HCT116 (cell line): ENCODE results near the gene SLC36A2. TPM values are rescaled to one million over a fixed set of nuclear protein-coding genes. Genes with fewer than 3 reads are reported as not detected.

Experiments
- ATAC-seq: fragments of 200-7000 bp; cut with Tn5 transposase; 2 replicates; pipeline ENCODE4 v1.9.1; 2020; ENCODE audit warnings: mild to moderate bottlenecking, moderate library complexity
- BruUV-seq: library from RNA; stranded (reverse); fragments of 400-500 nt; replicated peaks from 2 replicates; lab custom pipeline; 2021; lab: Mats Ljungman, UMichigan
- CTCF ChIA-PET: fragments of 300-600 bp; sonication (Branson Sonifier 250); formaldehyde crosslinking; loops from one replicate; lab custom pipeline; 2021; ENCODE audit warnings: antibody characterized with exemption; lab: Charles Lee
- POLR2A ChIA-PET: fragments of 300-600, 350-600 bp; sonication (Branson Sonifier 250); formaldehyde crosslinking; loops from one replicate; lab custom pipeline; 2021; ENCODE audit warnings: antibody characterized with exemption; lab: Charles Lee
- RAD21 ChIA-PET, 2 experiments: fragments of 300-600 bp; sonication (Branson Sonifier 250); formaldehyde crosslinking; loops; one replicate each; lab custom pipeline; 2023; ENCODE audit warnings: low total read pairs in 2 of 2; ENCODE audit not compliant: uncharacterized antibody in 2 of 2, unreplicated experiment in 2 of 2, low non-redundant PET in 1 of 2; lab: Charles Lee
- DNase-seq: peaks from one replicate; pipeline ENCODE4 v3.0.0-alpha.2; 2010; ENCODE audit warnings: low read depth, low spot score
- H2AFZ ChIP-seq: fragments of 200-600 bp; shearing (Covaris generic), sonication (generic); 2 replicates; pipeline ENCODE4 v1.6.1; 2017; ENCODE audit warnings: low read depth, mixed run types, mixed read lengths, antibody characterized with exemption, low read length; ENCODE audit not compliant: poor library complexity, severe bottlenecking
- H3K27ac ChIP-seq: 2 replicates; pipeline ENCODE4 v1.5.1; 2012; ENCODE audit warnings: low read depth, low read length
- H3K27me3 ChIP-seq: fragments of 200-600 bp; sonication (generic); 2 replicates; pipeline ENCODE4 v1.6.1; 2016; ENCODE audit warnings: mixed run types, low read length, mixed read lengths; ENCODE audit not compliant: insufficient read depth
- H3K36me3 ChIP-seq, 2 experiments: fragments of 200-500 bp in 1 of 2; fragments of 200-600 bp in 1 of 2; sonication (Bioruptor generic) in 1 of 2; sonication (generic) in 1 of 2; 2 replicates each; pipeline versions ENCODE4 v1.5.1 to v1.6.1; 2014 to 2016; ENCODE audit warnings: low read length in 2 of 2, inconsistent platforms in 1 of 2, mixed read lengths in 1 of 2, mixed run types in 1 of 2; ENCODE audit not compliant: insufficient read depth in 2 of 2, control insufficient read depth in 1 of 2
- H3K4me1 ChIP-seq, 2 experiments: fragments of 200-600 bp in 1 of 2; sonication (generic) in 1 of 2; 2 replicates each; pipeline versions ENCODE4 v1.5.1 to v1.6.1; 2012 to 2017; ENCODE audit warnings: low read length in 2 of 2, inconsistent platforms in 1 of 2, mild to moderate bottlenecking in 1 of 2, mixed read lengths in 1 of 2, mixed run types in 1 of 2, moderate library complexity in 1 of 2; ENCODE audit not compliant: insufficient read depth in 2 of 2, control insufficient read depth in 1 of 2
- H3K4me2 ChIP-seq: fragments of 200-600 bp; sonication (generic); 2 replicates; pipeline ENCODE4 v1.6.1; 2017; ENCODE audit warnings: mixed run types, low read length, mixed read lengths
- H3K4me3 ChIP-seq, 2 experiments: fragments of 200-600 bp in 1 of 2; sonication (generic) in 1 of 2; replicated peaks in 1 of 2; 2 replicates each; pipeline ENCODE4 v1.5.1; 2011 to 2016; ENCODE audit warnings: low read length in 2 of 2, control low read depth in 1 of 2, low read depth in 1 of 2, mild to moderate bottlenecking in 1 of 2, mixed read lengths in 1 of 2, mixed run types in 1 of 2
- H3K79me2 ChIP-seq: fragments of 200-600 bp; sonication (generic); 2 replicates; pipeline ENCODE4 v1.6.1; 2017; ENCODE audit warnings: mild to moderate bottlenecking, mixed run types, low read length, moderate library complexity, mixed read lengths; ENCODE audit not compliant: insufficient read depth
- H3K9ac ChIP-seq: fragments of 200-600 bp; sonication (generic); 2 replicates; pipeline ENCODE4 v1.6.1; 2016; ENCODE audit warnings: low read length, mixed read lengths
- H3K9me2 ChIP-seq: fragments of 200-600 bp; sonication (generic), shearing (Covaris generic); 2 replicates; pipeline ENCODE4 v1.6.1; 2017; ENCODE audit warnings: mixed run types, mild to moderate bottlenecking, moderate library complexity; ENCODE audit not compliant: insufficient read depth
- H3K9me3 ChIP-seq, 2 experiments: fragments of 200-500 bp in 1 of 2; fragments of 200-600 bp in 1 of 2; sonication (Bioruptor generic) in 1 of 2; sonication (generic) in 1 of 2; 2 replicates each; pipeline ENCODE4 v1.6.1; 2014 to 2017; ENCODE audit warnings: low read length in 2 of 2, mixed read lengths in 2 of 2, inconsistent platforms in 1 of 2, low read depth in 1 of 2, mild to moderate bottlenecking in 1 of 2, mixed run types in 1 of 2, moderate library complexity in 1 of 2; ENCODE audit not compliant: control insufficient read depth in 1 of 2, insufficient read depth in 1 of 2
- H4K20me1 ChIP-seq: fragments of 200-600 bp; sonication (generic), shearing (Covaris generic); 2 replicates; pipeline ENCODE4 v1.6.1; 2017; ENCODE audit warnings: mixed run types, mild to moderate bottlenecking, moderate library complexity; ENCODE audit not compliant: insufficient read depth
- CTCF ChIP-seq, 3 experiments: fragments of 200-600 bp in 1 of 3; sonication (generic) in 1 of 3; IDR thresholded peaks in 2 of 3; conservative IDR thresholded peaks in 1 of 3; 2 replicates each; pipeline ENCODE4 v1.5.1; 2012 to 2017; ENCODE audit warnings: low read depth in 2 of 3, low read length in 2 of 3, antibody characterized with exemption in 1 of 3, borderline replicate concordance in 1 of 3, control low read depth in 1 of 3, mild to moderate bottlenecking in 1 of 3, mixed read lengths in 1 of 3, mixed run types in 1 of 3, moderate library complexity in 1 of 3; ENCODE audit not compliant: insufficient read depth in 1 of 3
- EZH2 ChIP-seq: fragments of 200-600 bp; sonication (generic); IDR thresholded peaks from 2 replicates; pipeline ENCODE4 v1.6.1; 2017; ENCODE audit warnings: antibody characterized with exemption, mixed run types
- EZH2phosphoT487 ChIP-seq: fragments of 200-600 bp; IDR thresholded peaks from 2 replicates; pipeline ENCODE4 v1.6.1; 2018; ENCODE audit warnings: antibody characterized with exemption, borderline replicate concordance
- FOSL1 ChIP-seq: IDR thresholded peaks from 2 replicates; pipeline ENCODE4 v1.6.1; 2012; ENCODE audit warnings: low read depth
- POLR2A ChIP-seq: IDR thresholded peaks from 2 replicates; pipeline ENCODE4 v1.7.0; 2011; ENCODE audit warnings: borderline replicate concordance; ENCODE audit not compliant: insufficient read depth, insufficient read length; ENCODE audit errors: extremely low read depth
- RAD21 ChIP-seq: IDR thresholded peaks from 2 replicates; pipeline ENCODE4 v1.6.1; 2012; ENCODE audit warnings: low read depth, mild to moderate bottlenecking
- SP1 ChIP-seq: IDR thresholded peaks from 2 replicates; pipeline ENCODE4 v1.6.1; 2012; ENCODE audit warnings: low read depth
- YY1 ChIP-seq: IDR thresholded peaks from 2 replicates; pipeline ENCODE4 v1.6.1; 2011; ENCODE audit warnings: low read length, low read depth, moderate library complexity, mild to moderate bottlenecking; ENCODE audit not compliant: insufficient replicate concordance; ENCODE audit errors: extremely low read depth
- ZFX ChIP-seq: fragments of 450-650 bp; IDR thresholded peaks from 2 replicates; pipeline ENCODE4 v1.6.1; 2017
- intact Hi-C: fragments of 100-400 bp; cut with micrococcal nuclease; formaldehyde crosslinking; loops from 2 replicates; pipeline ENCODE4 v1.10.0; 2022
- total RNA-seq: library from RNA; stranded (reverse); gene quantifications from one replicate; pipeline ENCODE4 v1.2.1, GENCODE V29; 2021; ENCODE audit not compliant: unreplicated experiment
- TF ChIP-seq, protein P1 (sequence below): IDR thresholded peaks from 2 replicates; pipeline ENCODE4 v1.6.1; 2012
- TF ChIP-seq, protein P2 (sequence below): IDR thresholded peaks from 2 replicates; pipeline ENCODE4 v1.6.1; 2012; ENCODE audit warnings: low read depth
- TF ChIP-seq, protein P3 (sequence below): IDR thresholded peaks from 2 replicates; pipeline ENCODE4 v1.6.1; 2011; ENCODE audit warnings: mild to moderate bottlenecking, low read length, moderate library complexity; ENCODE audit not compliant: insufficient replicate concordance; ENCODE audit errors: extremely low read depth

SLC36A2 gene
- total RNA-seq, 1 experiment from 2014 or later, result not detected

GRCh38 chr5:151274666-151275065, 72.7 kb downstream of the SLC36A2 start:
- no peaks in the 10 kb centered on the region for H3K9me2 ChIP-seq
- H3K9me3 ChIP-seq, result no peaks in the 10 kb centered on the region
- H3K4me1 ChIP-seq, result peaks cover 3 to 5% of the 10 kb centered on the region in 2 experiments; a peak in 2 of 4 replicates
- ATAC-seq (no peak), DNase-seq (no peak)
- H3K4me3 ChIP-seq, result no peak overlapping the region
- no peak overlapping the region for H2AFZ ChIP-seq
- no peak overlapping the region for H3K9ac ChIP-seq
- H4K20me1 ChIP-seq, result no peaks in the 10 kb centered on the region
- H3K27me3 ChIP-seq, result no peaks in the 10 kb centered on the region
- no TSS peak for BruUV-seq
- RAD21 ChIA-PET, result no interaction called here
- TF ChIP-seq, protein P1, sequence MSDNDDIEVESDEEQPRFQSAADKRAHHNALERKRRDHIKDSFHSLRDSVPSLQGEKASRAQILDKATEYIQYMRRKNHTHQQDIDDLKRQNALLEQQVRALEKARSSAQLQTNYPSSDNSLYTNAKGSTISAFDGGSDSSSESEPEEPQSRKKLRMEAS, result peak; percentile 36; the same call in 1 of the 2 replicates
- no peak for TF ChIP-seq RAD21
- POLR2A ChIA-PET, result no interaction called here
- H3K79me2 ChIP-seq, result no peaks in the 10 kb centered on the region
- no peaks in the 10 kb centered on the region for H3K36me3 ChIP-seq
- H3K27ac ChIP-seq, result no peak overlapping the region
- CTCF ChIA-PET, result no interaction called here
- H3K4me2 ChIP-seq, result no peak overlapping the region
- intact Hi-C loops, result no loop called here

DNA sequence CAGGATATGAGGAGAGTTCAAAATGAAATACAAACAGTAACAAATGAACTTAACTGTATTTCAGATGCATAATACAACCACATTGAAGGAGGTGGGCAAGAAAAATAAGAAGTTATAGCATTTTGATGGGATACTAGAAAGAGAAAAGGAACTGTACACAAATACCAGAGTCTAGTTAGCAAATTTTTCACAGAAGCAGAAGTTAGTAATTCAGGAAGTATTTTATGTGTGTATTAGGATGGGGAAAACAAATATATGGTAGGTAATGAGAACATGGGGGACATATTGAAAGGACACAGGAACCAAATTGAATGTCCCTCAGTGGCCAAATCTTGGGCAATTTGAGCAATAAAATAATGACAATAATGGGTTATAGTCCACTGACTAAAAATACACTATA, 76.0 kb downstream of the SLC36A2 start:
- Histone ChIP-seq H3K27ac (no peak overlapping the region), H3K79me2 (no peaks in the 10 kb centered on the region), H3K4me2 (no peak overlapping the region), H3K9me2 (no peaks in the 10 kb centered on the region), H3K4me3 (no peak overlapping the region), H3K27me3 (no peaks in the 10 kb centered on the region), H2AFZ (no peak overlapping the region), H3K9me3 (no peaks in the 10 kb centered on the region), H4K20me1 (no peaks in the 10 kb centered on the region), H3K4me1 (peaks cover 3 to 5% of the 10 kb centered on the region in 2 experiments; a peak in 2 of 4 replicates), H3K9ac (no peak overlapping the region), H3K36me3 (0 out of 4 replicates have a peak, but pooled peaks cover 0 to 3% of the 10 kb centered on the region in 2 experiments)
- no peak for ATAC-seq
- intact Hi-C loops, result no loop called here
- TF ChIP-seq ZFX (no peak), FOSL1 (no peak), POLR2A (no peak), EZH2phosphoT487 (no peak), CTCF (IDR thresholded peaks at IDR 0.05 in 2 of 3, conservative IDR thresholded peaks at IDR 0.05 in 1 of 3; ENCODE audit: borderline replicate concordance in 1 of 3, insufficient read depth in 1 of 3, low read depth in 2 of 3, low read length in 2 of 3) (no peak), SP1 (no peak), YY1 (no peak), EZH2 (no peak)
- TF ChIP-seq, protein P2, sequence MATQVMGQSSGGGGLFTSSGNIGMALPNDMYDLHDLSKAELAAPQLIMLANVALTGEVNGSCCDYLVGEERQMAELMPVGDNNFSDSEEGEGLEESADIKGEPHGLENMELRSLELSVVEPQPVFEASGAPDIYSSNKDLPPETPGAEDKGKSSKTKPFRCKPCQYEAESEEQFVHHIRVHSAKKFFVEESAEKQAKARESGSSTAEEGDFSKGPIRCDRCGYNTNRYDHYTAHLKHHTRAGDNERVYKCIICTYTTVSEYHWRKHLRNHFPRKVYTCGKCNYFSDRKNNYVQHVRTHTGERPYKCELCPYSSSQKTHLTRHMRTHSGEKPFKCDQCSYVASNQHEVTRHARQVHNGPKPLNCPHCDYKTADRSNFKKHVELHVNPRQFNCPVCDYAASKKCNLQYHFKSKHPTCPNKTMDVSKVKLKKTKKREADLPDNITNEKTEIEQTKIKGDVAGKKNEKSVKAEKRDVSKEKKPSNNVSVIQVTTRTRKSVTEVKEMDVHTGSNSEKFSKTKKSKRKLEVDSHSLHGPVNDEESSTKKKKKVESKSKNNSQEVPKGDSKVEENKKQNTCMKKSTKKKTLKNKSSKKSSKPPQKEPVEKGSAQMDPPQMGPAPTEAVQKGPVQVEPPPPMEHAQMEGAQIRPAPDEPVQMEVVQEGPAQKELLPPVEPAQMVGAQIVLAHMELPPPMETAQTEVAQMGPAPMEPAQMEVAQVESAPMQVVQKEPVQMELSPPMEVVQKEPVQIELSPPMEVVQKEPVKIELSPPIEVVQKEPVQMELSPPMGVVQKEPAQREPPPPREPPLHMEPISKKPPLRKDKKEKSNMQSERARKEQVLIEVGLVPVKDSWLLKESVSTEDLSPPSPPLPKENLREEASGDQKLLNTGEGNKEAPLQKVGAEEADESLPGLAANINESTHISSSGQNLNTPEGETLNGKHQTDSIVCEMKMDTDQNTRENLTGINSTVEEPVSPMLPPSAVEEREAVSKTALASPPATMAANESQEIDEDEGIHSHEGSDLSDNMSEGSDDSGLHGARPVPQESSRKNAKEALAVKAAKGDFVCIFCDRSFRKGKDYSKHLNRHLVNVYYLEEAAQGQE, result no peak
- TF ChIP-seq, protein P3, sequence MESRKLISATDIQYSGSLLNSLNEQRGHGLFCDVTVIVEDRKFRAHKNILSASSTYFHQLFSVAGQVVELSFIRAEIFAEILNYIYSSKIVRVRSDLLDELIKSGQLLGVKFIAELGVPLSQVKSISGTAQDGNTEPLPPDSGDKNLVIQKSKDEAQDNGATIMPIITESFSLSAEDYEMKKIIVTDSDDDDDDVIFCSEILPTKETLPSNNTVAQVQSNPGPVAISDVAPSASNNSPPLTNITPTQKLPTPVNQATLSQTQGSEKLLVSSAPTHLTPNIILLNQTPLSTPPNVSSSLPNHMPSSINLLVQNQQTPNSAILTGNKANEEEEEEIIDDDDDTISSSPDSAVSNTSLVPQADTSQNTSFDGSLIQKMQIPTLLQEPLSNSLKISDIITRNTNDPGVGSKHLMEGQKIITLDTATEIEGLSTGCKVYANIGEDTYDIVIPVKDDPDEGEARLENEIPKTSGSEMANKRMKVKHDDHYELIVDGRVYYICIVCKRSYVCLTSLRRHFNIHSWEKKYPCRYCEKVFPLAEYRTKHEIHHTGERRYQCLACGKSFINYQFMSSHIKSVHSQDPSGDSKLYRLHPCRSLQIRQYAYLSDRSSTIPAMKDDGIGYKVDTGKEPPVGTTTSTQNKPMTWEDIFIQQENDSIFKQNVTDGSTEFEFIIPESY, result no peak
- ChIA-PET CTCF (no interaction called here), RAD21 (no interaction called here), POLR2A (no interaction called here)
- no peak for DNase-seq
- BruUV-seq, result no TSS peak
